Natural killer cell (primary cell): Measurements from ENCODE around the gene KIFAP3. TPM values are rescaled to one million over a fixed set of nuclear protein-coding genes. Genes with fewer than 3 reads are reported as not detected.
"Not testable (repeated sequence)": the region's sequence is repeated elsewhere in the genome, so short reads cannot be mapped to it uniquely, and the experiment has no call there.

Source experiments
- ATAC-seq, 3 donors: fragments of 150-1000 bp in 2 of 3; fragments of 200-7000 bp in 1 of 3; cut with Tn5 transposase; 1 replicate in 1 of 3; 2 replicates in 2 of 3; pipeline ENCODE4 v1.10.0; 2021; ENCODE audit warnings: mild to moderate bottlenecking in 2 of 3, moderate library complexity in 2 of 3
- DNase-seq, 2 donors: peaks; one replicate each; pipeline versions ENCODE4 v3.0.0 to v3.0.0-alpha.2; 2013 to 2021; ENCODE audit warnings: mixed read lengths in 1 of 2
- H3K27ac ChIP-seq: one replicate; pipeline ENCODE4 v1.5.1; 2013; ENCODE audit warnings: mild to moderate bottlenecking, low read length
- H3K27me3 ChIP-seq: one replicate; pipeline ENCODE4 v1.6.1; 2013; ENCODE audit warnings: low read length; ENCODE audit not compliant: control insufficient read depth, insufficient read depth
- H3K36me3 ChIP-seq: one replicate; pipeline ENCODE4 v1.6.1; 2013; ENCODE audit warnings: low read length; ENCODE audit not compliant: control insufficient read depth, insufficient read depth
- H3K4me1 ChIP-seq: one replicate; pipeline ENCODE4 v1.6.1; 2013; ENCODE audit warnings: low read length; ENCODE audit not compliant: control insufficient read depth, insufficient read depth
- H3K4me3 ChIP-seq: one replicate; pipeline ENCODE4 v1.5.1; 2013; ENCODE audit warnings: low read length
- H3K9me3 ChIP-seq: one replicate; pipeline ENCODE4 v1.6.1; 2013; ENCODE audit warnings: low read length; ENCODE audit not compliant: control insufficient read depth, insufficient read depth
- H3K27ac Mint-ChIP-seq, 2 donors: one replicate each; pipeline ENCODE4 v1.8.0; 2022; ENCODE audit warnings: mild to moderate bottlenecking in 2 of 2, mixed read lengths in 2 of 2, moderate library complexity in 1 of 2
- H3K27me3 Mint-ChIP-seq, 2 donors: one replicate each; pipeline ENCODE4 v1.8.0; 2022; ENCODE audit warnings: low read depth in 2 of 2, mixed read lengths in 2 of 2
- H3K36me3 Mint-ChIP-seq: one replicate; pipeline ENCODE4 v1.8.0; 2022; ENCODE audit warnings: mixed read lengths
- H3K4me1 Mint-ChIP-seq, 2 donors: one replicate each; pipeline ENCODE4 v1.8.0; 2022; ENCODE audit warnings: mixed read lengths in 2 of 2
- H3K4me3 Mint-ChIP-seq: one replicate; pipeline ENCODE4 v1.8.0; 2022; ENCODE audit warnings: mild to moderate bottlenecking, moderate library complexity, mixed read lengths
- H3K9me3 Mint-ChIP-seq, 2 donors: one replicate each; pipeline ENCODE4 v1.8.0; 2022; ENCODE audit warnings: mixed read lengths in 2 of 2
- WGBS: methylation state at CpG from one replicate; pipeline ENCODE4 v1.1.7; 2013; ENCODE audit warnings: missing lambda C conversion rate; ENCODE audit not compliant: insufficient coverage; 5-methylcytosine and 5-hydroxymethylcytosine counted together
- intact Hi-C: fragments of 100-400 bp; cut with micrococcal nuclease; formaldehyde crosslinking; loops from one replicate; pipeline ENCODE4 v1.14.2; 2022
- total RNA-seq, 4 donors: library from RNA; stranded (reverse); fragments of 120-200 nt in 1 of 4; gene quantifications; one replicate each; pipeline versions ENCODE4 v1.2.3 to v1.2.4, GENCODE V29; 2013 to 2022
- TF ChIP-seq, protein P1 (sequence below): fragments of 200-600 bp; IDR thresholded peaks from one replicate; pipeline ENCODE4 v1.8.0; 2022; ENCODE audit warnings: antibody characterized with exemption

The KIFAP3 gene
- total RNA-seq, 3 donors from 2014 or later (not counting 1 experiment from before 2014, with no cell fraction given) = 31.0 to 34.3 (median 33.7) TPM

GRCh38 chr1:170064821-170065220, 9.7 kb downstream of the KIFAP3 start:
- no peaks in the 10 kb centered on the region for H3K9me3 Mint-ChIP-seq

DNA sequence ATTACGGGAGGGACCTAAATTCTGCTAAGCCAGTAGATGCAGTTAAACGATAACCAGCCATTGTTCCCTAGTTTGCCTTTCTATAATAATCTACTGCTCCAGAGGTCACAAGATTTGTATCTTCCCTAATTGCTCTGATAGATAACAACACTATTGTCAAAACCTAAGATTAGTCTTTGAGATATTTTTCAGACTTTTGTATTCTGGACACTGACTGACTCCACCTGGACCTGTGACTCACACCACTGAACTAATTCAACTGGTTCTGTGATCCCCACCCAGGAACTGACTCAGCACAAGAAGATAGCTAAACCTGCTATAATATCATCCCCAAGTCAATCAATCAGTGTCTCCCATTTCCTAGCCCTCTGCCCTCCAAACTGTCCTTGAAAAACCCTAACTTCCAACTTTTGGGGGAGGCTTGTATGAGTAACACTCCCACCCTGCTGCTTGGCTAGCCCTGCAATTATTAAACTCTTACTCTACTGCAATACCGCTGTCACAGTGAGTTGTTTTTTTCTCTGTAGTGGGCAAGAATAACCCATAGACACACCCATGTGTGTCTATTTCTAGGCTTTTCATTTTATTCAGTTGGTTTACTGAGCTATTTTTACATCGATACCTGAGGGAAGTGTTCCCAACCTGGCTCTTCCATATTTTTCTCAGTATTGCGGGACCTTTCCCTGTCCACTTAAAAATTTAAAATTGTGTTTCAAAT, 11.2 kb downstream of the KIFAP3 start:
- H3K27ac Mint-ChIP-seq = peak overlapping the region in 1 of 2 donors; percentile 37
- Histone ChIP-seq H3K9me3 (no peaks in the 10 kb centered on the region), H3K4me1 (peaks cover 3% of the 10 kb centered on the region), H3K4me3 (no peak overlapping the region), H3K36me3 (no peaks in the 10 kb centered on the region), H3K27ac (no peak overlapping the region), H3K27me3 (no peaks in the 10 kb centered on the region)
- intact Hi-C loops = no loop called here
- TF ChIP-seq, protein P1, sequence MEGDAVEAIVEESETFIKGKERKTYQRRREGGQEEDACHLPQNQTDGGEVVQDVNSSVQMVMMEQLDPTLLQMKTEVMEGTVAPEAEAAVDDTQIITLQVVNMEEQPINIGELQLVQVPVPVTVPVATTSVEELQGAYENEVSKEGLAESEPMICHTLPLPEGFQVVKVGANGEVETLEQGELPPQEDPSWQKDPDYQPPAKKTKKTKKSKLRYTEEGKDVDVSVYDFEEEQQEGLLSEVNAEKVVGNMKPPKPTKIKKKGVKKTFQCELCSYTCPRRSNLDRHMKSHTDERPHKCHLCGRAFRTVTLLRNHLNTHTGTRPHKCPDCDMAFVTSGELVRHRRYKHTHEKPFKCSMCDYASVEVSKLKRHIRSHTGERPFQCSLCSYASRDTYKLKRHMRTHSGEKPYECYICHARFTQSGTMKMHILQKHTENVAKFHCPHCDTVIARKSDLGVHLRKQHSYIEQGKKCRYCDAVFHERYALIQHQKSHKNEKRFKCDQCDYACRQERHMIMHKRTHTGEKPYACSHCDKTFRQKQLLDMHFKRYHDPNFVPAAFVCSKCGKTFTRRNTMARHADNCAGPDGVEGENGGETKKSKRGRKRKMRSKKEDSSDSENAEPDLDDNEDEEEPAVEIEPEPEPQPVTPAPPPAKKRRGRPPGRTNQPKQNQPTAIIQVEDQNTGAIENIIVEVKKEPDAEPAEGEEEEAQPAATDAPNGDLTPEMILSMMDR = no peak
- no peak overlapping the region for H3K4me3 Mint-ChIP-seq
- peaks cover 46 to 53% of the 10 kb centered on the region in 2 donors for H3K4me1 Mint-ChIP-seq
- H3K36me3 Mint-ChIP-seq = no peaks in the 10 kb centered on the region
- no peaks in the 10 kb centered on the region for H3K9me3 Mint-ChIP-seq
- no peaks in the 10 kb centered on the region for H3K27me3 Mint-ChIP-seq
- ATAC-seq = peak in 1 of 3 donors; percentile 29
- WGBS = 100% methylated on average over 3 of the region's 5 CpGs
- no peak for DNase-seq

More at GRCh38 chr1:170064821-170065220, 9.7 kb downstream of the KIFAP3 start:
- Histone ChIP-seq H3K4me1 (peaks cover 3% of the 10 kb centered on the region), H3K4me3 (no peak overlapping the region), H3K36me3 (no peaks in the 10 kb centered on the region), H3K9me3 (no peaks in the 10 kb centered on the region), H3K27ac (no peak overlapping the region), H3K27me3 (no peaks in the 10 kb centered on the region)
- no peak for ATAC-seq
- TF ChIP-seq, protein P1 = no peak
- intact Hi-C loops = loop anchor here (5.0 kb wide), 1 partner anchor 48 kb away; no protein-coding TSS in a partner anchor
- WGBS = no CpG with 5 or more reads among the region's 1 CpG
- no peaks in the 10 kb centered on the region for H3K27me3 Mint-ChIP-seq
- H3K27ac Mint-ChIP-seq = no peak overlapping the region
- H3K4me1 Mint-ChIP-seq = peaks cover 54 to 56% of the 10 kb centered on the region in 2 donors
- H3K4me3 Mint-ChIP-seq = no peak overlapping the region
- no peaks in the 10 kb centered on the region for H3K36me3 Mint-ChIP-seq
- DNase-seq = no peak

GRCh38 chr1:170061676-170062075, 12.8 kb downstream of the KIFAP3 start:
- ATAC-seq, intact Hi-C loops, H3K4me3 Mint-ChIP-seq: not testable (repeated sequence)

GRCh38 chr1:170060015-170060520, 14.4 kb downstream of the KIFAP3 start:
- H3K4me3 Mint-ChIP-seq, H3K36me3 Mint-ChIP-seq, H3K27ac ChIP-seq, H3K4me3 ChIP-seq, H3K36me3 ChIP-seq, H3K9me3 Mint-ChIP-seq, intact Hi-C loops, H3K27me3 ChIP-seq, H3K9me3 ChIP-seq, DNase-seq, H3K4me1 ChIP-seq, H3K27me3 Mint-ChIP-seq, ATAC-seq: not testable (repeated sequence)
- 81% methylated on average over 2 of the region's 3 CpGs for WGBS
- peak overlapping the region in 1 of 2 donors; percentile 11 for H3K27ac Mint-ChIP-seq
- peaks cover 26 to 40% of the 10 kb centered on the region in 2 donors for H3K4me1 Mint-ChIP-seq

More at GRCh38 chr1:170061676-170062075, 12.8 kb downstream of the KIFAP3 start:
- not testable (repeated sequence) for H3K36me3 ChIP-seq, H3K9me3 Mint-ChIP-seq, H3K9me3 ChIP-seq, H3K27me3 ChIP-seq, H3K4me1 ChIP-seq, H3K36me3 Mint-ChIP-seq, H3K27me3 Mint-ChIP-seq, H3K27ac ChIP-seq, H3K4me3 ChIP-seq, DNase-seq, H3K27ac Mint-ChIP-seq
- whole genome bisulfite sequencing = 97% methylated on average over 3 of the region's 4 CpGs
- H3K4me1 Mint-ChIP-seq = peaks cover 31 to 42% of the 10 kb centered on the region in 2 donors
